HEK293 (cell line): ENCODE results near the gene KIF12.

Experiments used
- CTCF ChIA-PET: fragments of 350-600 bp; formaldehyde crosslinking; extraction: SDS; loops from one replicate; lab custom pipeline; 2021; ENCODE audit warnings: antibody characterized with exemption; lab: Yijun Ruan, JAX
- POLR2A ChIA-PET: fragments of 300-600 bp; formaldehyde crosslinking; extraction: SDS; loops from one replicate; lab custom pipeline; 2020; ENCODE audit warnings: antibody characterized with exemption, inconsistent platforms; lab: Yijun Ruan, JAX
- H3K27ac ChIP-seq: fragments of 200-500 bp; sonication (Bioruptor generic); 2 replicates; pipeline ENCODE4 v1.5.1; 2014; ENCODE audit warnings: low read depth, low read length, control low read depth, inconsistent platforms; ENCODE audit errors: extremely low read depth
- H3K36me3 ChIP-seq, 2 experiments: fragments of 200-500 bp in 1 of 2; sonication (Bioruptor generic) in 1 of 2; 1 replicate in 1 of 2; 2 replicates in 1 of 2; pipeline ENCODE4 v1.5.1; 2014 to 2017; ENCODE audit warnings: inconsistent platforms in 2 of 2, low read length in 2 of 2; ENCODE audit not compliant: control insufficient read depth in 2 of 2, insufficient read depth in 1 of 2
- H3K4me1 ChIP-seq: fragments of 200-500 bp; sonication (Bioruptor generic); 2 replicates; pipeline ENCODE4 v1.5.1; 2014; ENCODE audit warnings: mild to moderate bottlenecking, low read length, inconsistent platforms; ENCODE audit not compliant: control insufficient read depth, insufficient read depth
- H3K4me3 ChIP-seq: 2 replicates; pipeline ENCODE4 v1.5.1; 2011; ENCODE audit warnings: low read depth, mild to moderate bottlenecking, control low read depth, low read length, moderate library complexity
- H3K9me3 ChIP-seq: fragments of 200-500 bp; sonication (Bioruptor generic); 2 replicates; pipeline ENCODE4 v1.5.1; 2014; ENCODE audit warnings: low read depth, low read length, inconsistent platforms; ENCODE audit not compliant: control insufficient read depth, insufficient read depth
- IKZF3 ChIP-seq: fragments of 450-650 bp; IDR thresholded peaks from 2 replicates; pipeline ENCODE4 v1.5.0; 2018; ENCODE audit warnings: missing biosample characterization, mild to moderate bottlenecking, missing genetic modification characterization, moderate library complexity
- KLF9 ChIP-seq: fragments of 450-650 bp; formaldehyde crosslinking; IDR thresholded peaks from 2 replicates; pipeline ENCODE4 v1.5.1; 2016; ENCODE audit warnings: missing biosample characterization, missing genetic modification characterization, low read depth
- OSR2 ChIP-seq: fragments of 450-650 bp; formaldehyde crosslinking; IDR thresholded peaks from 2 replicates; pipeline ENCODE4 v1.5.1; 2016; ENCODE audit warnings: missing biosample characterization, missing genetic modification characterization
- SALL2 ChIP-seq: fragments of 450-650 bp; formaldehyde crosslinking; IDR thresholded peaks from 2 replicates; pipeline ENCODE4 v1.5.0; 2017; ENCODE audit warnings: missing biosample characterization, mild to moderate bottlenecking, missing genetic modification characterization, borderline replicate concordance
- TRIM28 ChIP-seq: IDR thresholded peaks from 2 replicates; pipeline ENCODE4 v1.6.1; 2011; ENCODE audit warnings: low read length, control low read depth, borderline replicate concordance
- ZBTB11 ChIP-seq: fragments of 450-650 bp; formaldehyde crosslinking; conservative IDR thresholded peaks from 2 replicates; pipeline ENCODE4 v1.5.1; 2016; ENCODE audit warnings: low read depth, missing biosample characterization, missing genetic modification characterization
- ZNF112 ChIP-seq: fragments of 450-650 bp; formaldehyde crosslinking; IDR thresholded peaks from 2 replicates; pipeline ENCODE4 v1.5.0; 2017; ENCODE audit warnings: missing biosample characterization, missing genetic modification characterization
- ZNF148 ChIP-seq: fragments of 450-650 bp; formaldehyde crosslinking; IDR thresholded peaks from 2 replicates; pipeline ENCODE4 v1.5.0; 2017; ENCODE audit warnings: missing biosample characterization, missing genetic modification characterization, borderline replicate concordance
- ZNF221 ChIP-seq: fragments of 450-650 bp; formaldehyde crosslinking; IDR thresholded peaks from 2 replicates; pipeline ENCODE4 v1.5.1; 2017; ENCODE audit warnings: missing biosample characterization, missing genetic modification characterization, borderline replicate concordance
- ZNF223 ChIP-seq: fragments of 450-650 bp; formaldehyde crosslinking; IDR thresholded peaks from 2 replicates; pipeline ENCODE4 v1.5.1; 2016; ENCODE audit warnings: missing biosample characterization, missing genetic modification characterization
- ZNF324 ChIP-seq: fragments of 450-650 bp; formaldehyde crosslinking; IDR thresholded peaks from 2 replicates; pipeline ENCODE4 v1.5.1; 2016; ENCODE audit warnings: missing biosample characterization, missing genetic modification characterization
- ZNF37A ChIP-seq: fragments of 450-650 bp; IDR thresholded peaks from 2 replicates; pipeline ENCODE4 v1.5.1; 2018; ENCODE audit warnings: missing biosample characterization, missing genetic modification characterization
- ZNF416 ChIP-seq: fragments of 450-650 bp; formaldehyde crosslinking; IDR thresholded peaks from 2 replicates; pipeline ENCODE4 v1.5.1; 2016; ENCODE audit warnings: missing biosample characterization, missing genetic modification characterization
- ZNF433 ChIP-seq: fragments of 450-650 bp; formaldehyde crosslinking; IDR thresholded peaks from 2 replicates; pipeline ENCODE4 v1.5.1; 2016; ENCODE audit warnings: missing biosample characterization, missing genetic modification characterization, low read depth
- ZNF76 ChIP-seq: fragments of 450-650 bp; formaldehyde crosslinking; IDR thresholded peaks from 2 replicates; pipeline ENCODE4; 2016; ENCODE audit warnings: low read depth, missing biosample characterization, missing genetic modification characterization, borderline replicate concordance
- ZNF776 ChIP-seq: fragments of 450-650 bp; formaldehyde crosslinking; IDR thresholded peaks from 2 replicates; pipeline ENCODE4 v1.5.0; 2017; ENCODE audit warnings: missing biosample characterization, missing genetic modification characterization, borderline replicate concordance
- ZNF777 ChIP-seq: fragments of 450-650 bp; formaldehyde crosslinking; IDR thresholded peaks from 2 replicates; pipeline ENCODE4 v1.5.1; 2017; ENCODE audit warnings: missing biosample characterization, missing genetic modification characterization, borderline replicate concordance
- ZNF785 ChIP-seq: fragments of 450-650 bp; formaldehyde crosslinking; IDR thresholded peaks from 2 replicates; pipeline ENCODE4 v1.5.1; 2016; ENCODE audit warnings: missing biosample characterization, missing genetic modification characterization
- TF ChIP-seq, protein P1 (sequence below): fragments of 450-650 bp; formaldehyde crosslinking; IDR thresholded peaks from 2 replicates; pipeline ENCODE4 v1.5.1; 2016; ENCODE audit warnings: missing biosample characterization, missing genetic modification characterization
- TF ChIP-seq, protein P2 (sequence below): fragments of 450-650 bp; formaldehyde crosslinking; IDR thresholded peaks from 2 replicates; pipeline ENCODE4 v1.5.1; 2017; ENCODE audit warnings: missing biosample characterization, missing genetic modification characterization

Gene KIF12

DNA sequence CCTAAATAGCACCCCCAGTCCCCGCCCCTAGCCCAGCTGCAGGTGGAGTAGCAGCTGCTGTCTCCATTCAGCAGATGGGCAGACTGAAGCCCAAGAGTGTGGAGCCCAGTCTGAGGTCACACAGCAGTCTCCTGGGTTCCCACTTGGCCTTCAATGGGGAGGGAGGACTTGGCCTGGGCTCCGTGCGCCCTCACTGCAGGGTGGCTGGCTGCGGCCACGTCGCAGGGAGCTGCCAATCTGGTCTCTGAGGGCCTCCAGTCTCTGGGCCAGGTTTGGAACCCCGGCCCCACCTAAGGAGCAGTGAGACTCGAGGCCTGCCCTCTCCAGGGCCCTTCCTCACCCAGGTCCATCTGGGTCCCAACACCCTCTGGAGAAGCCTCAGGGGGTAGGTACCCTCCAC, 7.4 kb downstream of the KIF12 start (continued):
- TF ChIP-seq ZNF223 (tag by site-specific recombination) (no peak), KLF9 (tag by site-specific recombination) (no peak), TRIM28 (no peak), ZNF433 (tag by site-specific recombination) (no peak), ZBTB11 (tag by site-specific recombination) (no peak), SALL2 (tag by site-specific recombination) (no peak), IKZF3 (tag by site-specific recombination) (no peak)

DNA sequence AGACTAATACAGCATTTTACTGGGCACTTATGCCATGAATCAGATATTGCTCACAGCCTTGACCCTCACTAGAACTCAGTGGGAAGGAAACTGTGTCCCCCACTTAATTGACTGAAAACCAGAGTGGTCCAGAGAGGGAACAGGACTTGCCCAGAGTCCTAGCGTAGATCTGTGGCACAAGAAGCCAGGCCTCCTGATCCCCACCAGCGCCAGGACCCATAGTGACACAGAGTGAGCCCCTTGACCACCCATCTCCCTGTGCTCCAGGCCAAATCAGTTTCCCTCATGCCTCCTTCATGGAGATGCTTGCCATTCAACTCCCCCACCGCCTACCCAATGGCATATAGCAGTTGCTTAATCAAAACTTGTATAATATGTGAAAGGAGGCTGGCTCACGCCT, 8.3 kb downstream of the KIF12 start:
- no peaks in the 10 kb centered on the region for H3K36me3 ChIP-seq
- no peaks in the 10 kb centered on the region for H3K9me3 ChIP-seq
- H3K4me1 ChIP-seq = no peaks in the 10 kb centered on the region
- CTCF ChIA-PET = interaction anchor here (1.2 to 1.8 kb wide), 4 partner anchors 8 to 17 kb away, joined by 3 to 11 read pairs (median 8); no protein-coding TSS in a partner anchor
- no peak overlapping the region for H3K4me3 ChIP-seq
- TF ChIP-seq ZNF777 (tag by site-specific recombination) (no peak), OSR2 (no peak), ZNF776 (no peak), ZNF37A (tag by site-specific recombination) (no peak), ZNF416 (tag by site-specific recombination) (no peak), ZNF76 (no peak), ZNF785 (tag by site-specific recombination) (no peak), ZNF324 (tag by site-specific recombination) (no peak), ZNF221 (no peak), ZNF148 (tag by site-specific recombination) (no peak), ZNF112 (tag by site-specific recombination) (no peak)
- TF ChIP-seq, protein P1, sequence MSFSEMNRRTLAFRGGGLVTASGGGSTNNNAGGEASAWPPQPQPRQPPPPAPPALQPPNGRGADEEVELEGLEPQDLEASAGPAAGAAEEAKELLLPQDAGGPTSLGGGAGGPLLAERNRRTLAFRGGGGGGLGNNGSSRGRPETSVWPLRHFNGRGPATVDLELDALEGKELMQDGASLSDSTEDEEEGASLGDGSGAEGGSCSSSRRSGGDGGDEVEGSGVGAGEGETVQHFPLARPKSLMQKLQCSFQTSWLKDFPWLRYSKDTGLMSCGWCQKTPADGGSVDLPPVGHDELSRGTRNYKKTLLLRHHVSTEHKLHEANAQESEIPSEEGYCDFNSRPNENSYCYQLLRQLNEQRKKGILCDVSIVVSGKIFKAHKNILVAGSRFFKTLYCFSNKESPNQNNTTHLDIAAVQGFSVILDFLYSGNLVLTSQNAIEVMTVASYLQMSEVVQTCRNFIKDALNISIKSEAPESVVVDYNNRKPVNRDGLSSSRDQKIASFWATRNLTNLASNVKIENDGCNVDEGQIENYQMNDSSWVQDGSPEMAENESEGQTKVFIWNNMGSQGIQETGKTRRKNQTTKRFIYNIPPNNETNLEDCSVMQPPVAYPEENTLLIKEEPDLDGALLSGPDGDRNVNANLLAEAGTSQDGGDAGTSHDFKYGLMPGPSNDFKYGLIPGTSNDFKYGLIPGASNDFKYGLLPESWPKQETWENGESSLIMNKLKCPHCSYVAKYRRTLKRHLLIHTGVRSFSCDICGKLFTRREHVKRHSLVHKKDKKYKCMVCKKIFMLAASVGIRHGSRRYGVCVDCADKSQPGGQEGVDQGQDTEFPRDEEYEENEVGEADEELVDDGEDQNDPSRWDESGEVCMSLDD (tag by site-specific recombination) = no peak
- TF ChIP-seq, protein P2, sequence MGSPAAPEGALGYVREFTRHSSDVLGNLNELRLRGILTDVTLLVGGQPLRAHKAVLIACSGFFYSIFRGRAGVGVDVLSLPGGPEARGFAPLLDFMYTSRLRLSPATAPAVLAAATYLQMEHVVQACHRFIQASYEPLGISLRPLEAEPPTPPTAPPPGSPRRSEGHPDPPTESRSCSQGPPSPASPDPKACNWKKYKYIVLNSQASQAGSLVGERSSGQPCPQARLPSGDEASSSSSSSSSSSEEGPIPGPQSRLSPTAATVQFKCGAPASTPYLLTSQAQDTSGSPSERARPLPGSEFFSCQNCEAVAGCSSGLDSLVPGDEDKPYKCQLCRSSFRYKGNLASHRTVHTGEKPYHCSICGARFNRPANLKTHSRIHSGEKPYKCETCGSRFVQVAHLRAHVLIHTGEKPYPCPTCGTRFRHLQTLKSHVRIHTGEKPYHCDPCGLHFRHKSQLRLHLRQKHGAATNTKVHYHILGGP (tag by site-specific recombination) = no peak
- POLR2A ChIA-PET = no interaction called here
- H3K27ac ChIP-seq = no peak overlapping the region
